ENCODE results near the gene SIX1. TPM values are rescaled to one million over a fixed set of nuclear protein-coding genes. Genes with fewer than 3 reads are reported as not detected.

SIX1 gene
- 0.21 TPM for polyA plus RNA-seq (2013, experiment 1 of 2)
- polyA plus RNA-seq (2013, experiment 2 of 2), result 0.17 TPM

GRCh38 chr14:60648934-60649874 is at the start of gene SIX1:
SIX1 (minus strand) TSS chr14:60649477; CDS start chr14:60649189, 288 bp downstream.
- Histone ChIP-seq H3K9ac (ENCODE audit: low read length) (peak within 1 kb of the TSS; percentile 25), H3K79me1 (ENCODE audit: low read length) (no peaks in the 10 kb centered on the region), H3K4ac (ENCODE audit: low read depth, low read length) (no peak within 1 kb of the TSS), H3K4me2 (ENCODE audit: low read length) (peak within 1 kb of the TSS; percentile 60), H3K4me3 (ENCODE audit: low read length) (peak within 1 kb of the TSS; percentile 0), H3K4me1 (ENCODE audit: control insufficient read depth, low read depth, low read length) (peaks cover 13% of the 10 kb centered on the region), H3K36me3 (ENCODE audit: control insufficient read depth, insufficient read depth, low read length) (no peaks in the 10 kb centered on the region), H2BK15ac (replicated peaks; ENCODE audit: low read depth) (no peak within 1 kb of the TSS), H2BK120ac (ENCODE audit: low read depth, low read length) (no peak within 1 kb of the TSS), H3K56ac (ENCODE audit: low read length) (peak within 1 kb of the TSS; percentile 54), H3K23ac (ENCODE audit: low read length) (peak within 1 kb of the TSS; percentile 20), H4K5ac (ENCODE audit: low read length) (no peak within 1 kb of the TSS), H2AK5ac (ENCODE audit: low read length) (no peak within 1 kb of the TSS), H3K27ac (ENCODE audit: low read depth, low read length) (no peak within 1 kb of the TSS), H3K18ac (ENCODE audit: low read length) (no peak within 1 kb of the TSS), H2BK5ac (ENCODE audit: low read length) (no peak within 1 kb of the TSS), H3K27me3 (ENCODE audit: insufficient read depth, low read length, poor library complexity) (peaks cover 61% of the 10 kb centered on the region), H3K79me2 (ENCODE audit: control insufficient read depth, insufficient read depth, low read length) (no peaks in the 10 kb centered on the region), H4K8ac (ENCODE audit: low read depth, low read length) (no peak within 1 kb of the TSS)
- peak; percentile 95 for DNase-seq
- no CpG with 5 or more reads among the region's 79 CpGs for WGBS (ENCODE audit: extremely low coverage, insufficient coverage, low lambda C conversion rate)

- Histone ChIP-seq H4K8ac (ENCODE audit: low read depth, low read length) (no peak overlapping the region), H3K23ac (ENCODE audit: low read length) (no peak overlapping the region), H2BK120ac (ENCODE audit: low read depth, low read length) (no peak overlapping the region), H3K4me1 (ENCODE audit: control insufficient read depth, low read depth, low read length) (no peaks in the 10 kb centered on the region), H2BK15ac (replicated peaks; ENCODE audit: low read depth) (no peak overlapping the region), H3K9ac (ENCODE audit: low read length) (no peak overlapping the region), H3K4ac (ENCODE audit: low read depth, low read length) (no peak overlapping the region), H3K18ac (ENCODE audit: low read length) (no peak overlapping the region), H2AK5ac (ENCODE audit: low read length) (no peak overlapping the region), H2BK5ac (ENCODE audit: low read length) (no peak overlapping the region), H3K36me3 (ENCODE audit: control insufficient read depth, insufficient read depth, low read length) (no peaks in the 10 kb centered on the region), H3K79me2 (ENCODE audit: control insufficient read depth, insufficient read depth, low read length) (no peaks in the 10 kb centered on the region), H3K56ac (ENCODE audit: low read length) (no peak overlapping the region), H3K27me3 (ENCODE audit: insufficient read depth, low read length, poor library complexity) (no peaks in the 10 kb centered on the region), H3K4me3 (ENCODE audit: low read length) (no peak overlapping the region), H3K4me2 (ENCODE audit: low read length) (no peak overlapping the region), H3K27ac (ENCODE audit: low read depth, low read length) (no peak overlapping the region), H3K79me1 (ENCODE audit: low read length) (no peaks in the 10 kb centered on the region), H4K5ac (ENCODE audit: low read length) (no peak overlapping the region)
- no CpG with 5 or more reads among the region's 4 CpGs for WGBS (ENCODE audit: extremely low coverage, insufficient coverage, low lambda C conversion rate)
- DNase-seq, result no peak
Measured at GRCh38 chr14:60695327-60695726, 46.0 kb upstream of the SIX1 start.

GRCh38 chr14:60691383-60692113 is 42.3 kb upstream of the SIX1 start:
- Histone ChIP-seq H3K27ac (ENCODE audit: low read depth, low read length) (no peak overlapping the region), H3K4me3 (ENCODE audit: low read length) (no peak overlapping the region), H3K79me1 (ENCODE audit: low read length) (no peaks in the 10 kb centered on the region), H3K18ac (ENCODE audit: low read length) (no peak overlapping the region), H3K4ac (ENCODE audit: low read depth, low read length) (no peak overlapping the region), H2AK5ac (ENCODE audit: low read length) (no peak overlapping the region), H2BK120ac (ENCODE audit: low read depth, low read length) (no peak overlapping the region), H3K4me2 (ENCODE audit: low read length) (no peak overlapping the region), H3K23ac (ENCODE audit: low read length) (no peak overlapping the region), H2BK5ac (ENCODE audit: low read length) (no peak overlapping the region), H3K36me3 (ENCODE audit: control insufficient read depth, insufficient read depth, low read length) (no peaks in the 10 kb centered on the region), H4K5ac (ENCODE audit: low read length) (no peak overlapping the region), H3K9ac (ENCODE audit: low read length) (no peak overlapping the region), H2BK15ac (replicated peaks; ENCODE audit: low read depth) (no peak overlapping the region), H3K56ac (ENCODE audit: low read length) (no peak overlapping the region), H3K79me2 (ENCODE audit: control insufficient read depth, insufficient read depth, low read length) (no peaks in the 10 kb centered on the region), H3K27me3 (ENCODE audit: insufficient read depth, low read length, poor library complexity) (no peaks in the 10 kb centered on the region), H3K4me1 (ENCODE audit: control insufficient read depth, low read depth, low read length) (no peaks in the 10 kb centered on the region), H4K8ac (ENCODE audit: low read depth, low read length) (no peak overlapping the region)
- no CpG with 5 or more reads among the region's 3 CpGs for WGBS (ENCODE audit: extremely low coverage, insufficient coverage, low lambda C conversion rate)
- DNase-seq, result no peak

DNA sequence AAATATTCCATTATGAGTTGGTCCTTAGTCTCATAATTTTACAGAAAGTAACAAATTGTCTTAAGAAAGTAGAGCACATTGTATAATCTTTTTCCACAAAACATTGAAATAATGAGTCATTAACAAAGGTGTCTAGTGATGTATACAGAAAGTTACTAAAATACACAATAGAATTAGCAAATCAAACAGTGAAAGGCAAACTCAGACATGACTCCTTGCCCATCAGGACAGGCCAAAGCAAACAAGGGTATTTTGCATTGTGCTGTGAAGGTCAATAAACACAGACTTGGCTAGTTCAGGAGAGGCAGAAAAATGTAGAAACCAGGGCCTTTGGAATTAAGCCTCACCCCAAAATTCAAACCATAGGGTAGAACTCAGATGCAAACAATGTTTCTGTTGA is 37.6 kb upstream of the SIX1 start:
- Histone ChIP-seq H3K4ac (ENCODE audit: low read depth, low read length) (no peak overlapping the region), H3K79me1 (ENCODE audit: low read length) (no peaks in the 10 kb centered on the region), H3K4me1 (ENCODE audit: control insufficient read depth, low read depth, low read length) (no peaks in the 10 kb centered on the region), H3K27ac (ENCODE audit: low read depth, low read length) (no peak overlapping the region), H2AK5ac (ENCODE audit: low read length) (no peak overlapping the region), H3K18ac (ENCODE audit: low read length) (no peak overlapping the region), H4K5ac (ENCODE audit: low read length) (no peak overlapping the region), H2BK15ac (replicated peaks; ENCODE audit: low read depth) (no peak overlapping the region), H3K27me3 (ENCODE audit: insufficient read depth, low read length, poor library complexity) (no peaks in the 10 kb centered on the region), H3K4me3 (ENCODE audit: low read length) (no peak overlapping the region), H3K56ac (ENCODE audit: low read length) (no peak overlapping the region), H4K8ac (ENCODE audit: low read depth, low read length) (no peak overlapping the region), H3K23ac (ENCODE audit: low read length) (no peak overlapping the region), H3K79me2 (ENCODE audit: control insufficient read depth, insufficient read depth, low read length) (no peaks in the 10 kb centered on the region), H2BK120ac (ENCODE audit: low read depth, low read length) (no peak overlapping the region), H2BK5ac (ENCODE audit: low read length) (no peak overlapping the region), H3K36me3 (ENCODE audit: control insufficient read depth, insufficient read depth, low read length) (no peaks in the 10 kb centered on the region), H3K4me2 (ENCODE audit: low read length) (no peak overlapping the region), H3K9ac (ENCODE audit: low read length) (no peak overlapping the region)
- DNase-seq, result no peak

- Histone ChIP-seq H3K4me2 (ENCODE audit: low read length) (no peak overlapping the region), H2AK5ac (ENCODE audit: low read length) (no peak overlapping the region), H4K8ac (ENCODE audit: low read depth, low read length) (no peak overlapping the region), H3K27ac (ENCODE audit: low read depth, low read length) (no peak overlapping the region), H3K4ac (ENCODE audit: low read depth, low read length) (no peak overlapping the region), H4K5ac (ENCODE audit: low read length) (no peak overlapping the region), H3K18ac (ENCODE audit: low read length) (no peak overlapping the region), H3K27me3 (ENCODE audit: insufficient read depth, low read length, poor library complexity) (no peaks in the 10 kb centered on the region), H3K79me2 (ENCODE audit: control insufficient read depth, insufficient read depth, low read length) (no peaks in the 10 kb centered on the region), H3K4me3 (ENCODE audit: low read length) (no peak overlapping the region), H3K4me1 (ENCODE audit: control insufficient read depth, low read depth, low read length) (no peaks in the 10 kb centered on the region), H3K23ac (ENCODE audit: low read length) (no peak overlapping the region), H3K36me3 (ENCODE audit: control insufficient read depth, insufficient read depth, low read length) (no peaks in the 10 kb centered on the region), H3K9ac (ENCODE audit: low read length) (no peak overlapping the region), H2BK120ac (ENCODE audit: low read depth, low read length) (no peak overlapping the region), H3K56ac (ENCODE audit: low read length) (no peak overlapping the region), H3K79me1 (ENCODE audit: low read length) (no peaks in the 10 kb centered on the region), H2BK15ac (replicated peaks; ENCODE audit: low read depth) (no peak overlapping the region), H2BK5ac (ENCODE audit: low read length) (no peak overlapping the region)
- WGBS (ENCODE audit: extremely low coverage, insufficient coverage, low lambda C conversion rate), result no CpG with 5 or more reads among the region's 2 CpGs
- DNase-seq, result no peak
Measured at GRCh38 chr14:60684203-60684602, 34.9 kb upstream of the SIX1 start.
